Stomach (tissue), 9 donors: ENCODE data around the gene NT5DC1. TPM values are rescaled to one million over a fixed set of nuclear protein-coding genes. Genes with fewer than 3 reads are reported as not detected.

Source experiments
- DNase-seq, 2 donors: peaks; one replicate each; pipeline versions ENCODE4 v3.0.0 to v3.0.0-alpha.2; 2013 to 2019
- H3K27ac ChIP-seq, 5 donors: fragments of 200-600 bp in 4 of 5; sonication (generic) in 4 of 5; one replicate each; pipeline ENCODE4 v1.5.1; 2013 to 2019; ENCODE audit warnings: mild to moderate bottlenecking in 1 of 5, moderate library complexity in 1 of 5
- H3K27me3 ChIP-seq, 3 donors: fragments of 200-600 bp; sonication (generic); one replicate each; pipeline ENCODE4 v1.5.1; 2017 to 2019; ENCODE audit warnings: mixed run types in 1 of 3
- H3K36me3 ChIP-seq, 4 donors: fragments of 200-600 bp; sonication (generic); 1 replicate in 3 of 4; 2 replicates in 1 of 4; pipeline ENCODE4 v1.5.1; 2016 to 2019
- H3K4me1 ChIP-seq, 4 donors: fragments of 200-600 bp; sonication (generic); one replicate each; pipeline ENCODE4 v1.5.1; 2016 to 2019
- H3K4me3 ChIP-seq, 4 donors: fragments of 200-600 bp; sonication (generic) in 3 of 4; one replicate each; pipeline ENCODE4 v1.5.1; 2016 to 2019; ENCODE audit warnings: mild to moderate bottlenecking in 1 of 4
- H3K9me3 ChIP-seq, 4 donors: fragments of 200-600 bp; sonication (generic); one replicate each; pipeline ENCODE4 v1.5.1; 2016 to 2019
- CTCF ChIP-seq, 7 experiments: fragments of 450-650 bp in 4 of 7; fragments of 200-600 bp in 3 of 7; sonication (generic) in 3 of 7; IDR thresholded peaks; one replicate each; pipeline ENCODE4 v1.5.1; 2016 to 2019; ENCODE audit warnings: antibody characterized with exemption in 7 of 7, control low read depth in 2 of 7, mild to moderate bottlenecking in 1 of 7
- EP300 ChIP-seq: sonication (generic); formaldehyde crosslinking; IDR thresholded peaks from one replicate; pipeline ENCODE4 v1.6.1; 2017; ENCODE audit warnings: antibody characterized with exemption
- POLR2A ChIP-seq, 4 donors: fragments of 450-650 bp; IDR thresholded peaks; one replicate each; pipeline ENCODE4 v1.6.1; 2016; ENCODE audit warnings: antibody characterized with exemption in 4 of 4, control low read depth in 2 of 4, mild to moderate bottlenecking in 1 of 4, moderate library complexity in 1 of 4
- POLR2AphosphoS5 ChIP-seq, 3 donors: sonication (generic); formaldehyde crosslinking; IDR thresholded peaks; one replicate each; pipeline ENCODE4 v1.6.1; 2016; ENCODE audit warnings: antibody characterized with exemption in 3 of 3
- WGBS, 5 donors: extraction: QIAGEN DNeasy Blood & Tissue Kit in 3 of 5; methylation state at CpG; one replicate each; pipeline versions ENCODE4 v1.1.5 to v1.1.7; 2013 to 2018; 5-methylcytosine and 5-hydroxymethylcytosine counted together
- intact Hi-C: fragments of 100-400 bp; cut with DNase I; formaldehyde crosslinking; loops from one replicate; pipeline ENCODE4 v1.15.1; 2023; ENCODE audit warnings: low total_unique reads
- polyA plus RNA-seq, 3 donors: library from polyadenylated mRNA; stranded (reverse); fragments of 200-250 nt; gene quantifications; one replicate each; pipeline ENCODE4 v1.2.3, GENCODE V29; 2013
- total RNA-seq, 5 donors: library from RNA; depleted of rRNA; stranded (reverse); fragments of >200 nt; gene quantifications; one replicate each; pipeline versions ENCODE4 v1.1.0 to v1.2.3, GENCODE V29; 2014 to 2016
- donor health status: healthy with polysubstance abuse.
- donor health status: Bipolar disorder and iron deficiency.
- donor health status: healthy.

The NT5DC1 gene
- total and polyA plus RNA-seq, 8 donors: 8.0 to 136 (median 17.4) TPM

GRCh38 chr6:116271149-116271708 is 170.6 kb downstream of the NT5DC1 start:
- Histone ChIP-seq H3K27ac (no peak overlapping the region), H3K36me3 (peaks cover 2 to 44% (median 33%) of the 10 kb centered on the region in 4 donors), H3K4me1 (peaks cover 12 to 41% (median 28%) of the 10 kb centered on the region in 4 donors), H3K4me3 (no peak overlapping the region), H3K9me3 (no peaks in the 10 kb centered on the region), H3K27me3 (no peaks in the 10 kb centered on the region)
- 33 to 72% (median 68%) methylated on average over 2 of the region's 2 CpGs for WGBS, 5 donors
- DNase-seq: no peak
- intact Hi-C loops: no loop called here
- TF ChIP-seq EP300: no peak
- TF ChIP-seq POLR2A (IDR thresholded peaks at IDR 0.05): no peak
- no peak for TF ChIP-seq CTCF (IDR thresholded peaks at IDR 0.05)
- no peak for TF ChIP-seq POLR2AphosphoS5 (IDR thresholded peaks at IDR 0.05)

GRCh38 chr6:116277124-116277523 is 176.5 kb downstream of the NT5DC1 start:
- Histone ChIP-seq H3K27me3 (no peaks in the 10 kb centered on the region), H3K9me3 (no peaks in the 10 kb centered on the region), H3K4me3 (peak overlapping the region; percentile 64 to 86 (median 84)), H3K4me1 (peaks cover 44 to 73% (median 59%) of the 10 kb centered on the region in 4 donors), H3K36me3 (peaks cover 2 to 33% (median 31%) of the 10 kb centered on the region in 4 donors), H3K27ac (peak overlapping the region in 4 of 5 donors; percentile 96 to 100 (median 99))
- DNase-seq: no peak
- no peak for TF ChIP-seq POLR2A (IDR thresholded peaks at IDR 0.05)
- no peak for TF ChIP-seq CTCF (IDR thresholded peaks at IDR 0.05)
- no peak for TF ChIP-seq EP300
- TF ChIP-seq POLR2AphosphoS5 (IDR thresholded peaks at IDR 0.05): no peak
- 10 to 29% (median 19%) methylated on average over 3 of the region's 3 CpGs for WGBS, 5 donors
- intact Hi-C loops: no loop called here

- H3K27ac ChIP-seq: peak overlapping the region in 4 of 5 donors; percentile 96 to 100 (median 99)
- TF ChIP-seq EP300: no peak
- TF ChIP-seq CTCF (IDR thresholded peaks at IDR 0.05): no peak
- TF ChIP-seq POLR2A (IDR thresholded peaks at IDR 0.05): no peak
- TF ChIP-seq POLR2AphosphoS5 (IDR thresholded peaks at IDR 0.05): no peak
- intact Hi-C loops: no loop called here
- WGBS, 5 donors: 42 to 75% (median 61%) methylated on average over 11 of the region's 11 CpGs
- peak in 1 of 2 donors; percentile 19 for DNase-seq
- peaks cover 2 to 20% (median 19%) of the 10 kb centered on the region in 4 donors for H3K36me3 ChIP-seq
- peak overlapping the region; percentile 64 to 86 (median 84) for H3K4me3 ChIP-seq
- no peaks in the 10 kb centered on the region for H3K27me3 ChIP-seq
- no peaks in the 10 kb centered on the region for H3K9me3 ChIP-seq
- peaks cover 44 to 69% (median 59%) of the 10 kb centered on the region in 4 donors for H3K4me1 ChIP-seq
These were observed 177.8 kb downstream of the NT5DC1 start for GRCh38 chr6:116278481-116278829.

- peaks cover 44 to 68% (median 57%) of the 10 kb centered on the region in 4 donors for H3K4me1 ChIP-seq
- TF ChIP-seq EP300 (no peak), POLR2AphosphoS5 (IDR thresholded peaks at IDR 0.05) (no peak), POLR2A (IDR thresholded peaks at IDR 0.05) (no peak), CTCF (IDR thresholded peaks at IDR 0.05) (no peak)
- WGBS, 5 donors: 3 to 8% (median 6%) methylated on average over 12 of the region's 12 CpGs
- H3K36me3 ChIP-seq: peaks cover 2 to 16% (median 15%) of the 10 kb centered on the region in 4 donors
- no peaks in the 10 kb centered on the region for H3K27me3 ChIP-seq
- DNase-seq: peak in 1 of 2 donors; percentile 81
- intact Hi-C loops: no loop called here
- H3K9me3 ChIP-seq: no peaks in the 10 kb centered on the region
- peak overlapping the region; percentile 96 to 100 (median 99) for H3K27ac ChIP-seq
- peak overlapping the region; percentile 64 to 86 (median 84) for H3K4me3 ChIP-seq
These were observed 178.2 kb downstream of the NT5DC1 start for GRCh38 chr6:116278854-116279231.
